Tibial nerve (tissue), 4 donors: Measurements from ENCODE around the gene GGTLC1.
"Not testable (repeated sequence)": the region's sequence is repeated elsewhere in the genome, so short reads cannot be mapped to it uniquely, and the experiment has no call there.

Source experiments
- EP300 ChIP-seq, 2 donors: sonication (generic); formaldehyde crosslinking; IDR thresholded peaks; one replicate each; pipeline ENCODE4 v1.6.1; 2017; ENCODE audit warnings: antibody characterized with exemption in 2 of 2, mild to moderate bottlenecking in 1 of 2
- POLR2A ChIP-seq, 2 donors: fragments of 450-650 bp; IDR thresholded peaks; one replicate each; pipeline ENCODE4 v1.6.1; 2017; ENCODE audit warnings: antibody characterized with exemption in 2 of 2, mild to moderate bottlenecking in 2 of 2, moderate library complexity in 2 of 2
- TF ChIP-seq, protein P1 (sequence below), 5 experiments: fragments of 200-600 bp in 3 of 5; fragments of 450-650 bp in 2 of 5; sonication (generic) in 3 of 5; IDR thresholded peaks; one replicate each; pipeline ENCODE4 v1.5.1; 2016 to 2019; ENCODE audit warnings: antibody characterized with exemption in 5 of 5, mild to moderate bottlenecking in 3 of 5, moderate library complexity in 2 of 5

GRCh38 chr20:23978457-23978856 is 10.1 kb downstream of the GGTLC1 start:
- TF ChIP-seq, protein P1, sequence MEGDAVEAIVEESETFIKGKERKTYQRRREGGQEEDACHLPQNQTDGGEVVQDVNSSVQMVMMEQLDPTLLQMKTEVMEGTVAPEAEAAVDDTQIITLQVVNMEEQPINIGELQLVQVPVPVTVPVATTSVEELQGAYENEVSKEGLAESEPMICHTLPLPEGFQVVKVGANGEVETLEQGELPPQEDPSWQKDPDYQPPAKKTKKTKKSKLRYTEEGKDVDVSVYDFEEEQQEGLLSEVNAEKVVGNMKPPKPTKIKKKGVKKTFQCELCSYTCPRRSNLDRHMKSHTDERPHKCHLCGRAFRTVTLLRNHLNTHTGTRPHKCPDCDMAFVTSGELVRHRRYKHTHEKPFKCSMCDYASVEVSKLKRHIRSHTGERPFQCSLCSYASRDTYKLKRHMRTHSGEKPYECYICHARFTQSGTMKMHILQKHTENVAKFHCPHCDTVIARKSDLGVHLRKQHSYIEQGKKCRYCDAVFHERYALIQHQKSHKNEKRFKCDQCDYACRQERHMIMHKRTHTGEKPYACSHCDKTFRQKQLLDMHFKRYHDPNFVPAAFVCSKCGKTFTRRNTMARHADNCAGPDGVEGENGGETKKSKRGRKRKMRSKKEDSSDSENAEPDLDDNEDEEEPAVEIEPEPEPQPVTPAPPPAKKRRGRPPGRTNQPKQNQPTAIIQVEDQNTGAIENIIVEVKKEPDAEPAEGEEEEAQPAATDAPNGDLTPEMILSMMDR (IDR thresholded peaks at IDR 0.05) = not testable (repeated sequence)
- TF ChIP-seq POLR2A, EP300 (IDR thresholded peaks at IDR 0.05): not testable (repeated sequence)
